Measurements from ENCODE around the gene TNFSF12.

The TNFSF12 gene

GRCh38 chr17:7606280-7606679, 57.4 kb downstream of the TNFSF12 start:
- H3K9me3 ChIP-seq (replicated peaks; ENCODE audit: insufficient read depth, low read length) = no peaks in the 10 kb centered on the region
- no peak overlapping the region for H3K4me3 ChIP-seq (ENCODE audit: low read length)
- H3K9ac ChIP-seq (ENCODE audit: low read length) = no peak overlapping the region
- no peak for DNase-seq
- H3F3A ChIP-seq (ENCODE audit: insufficient read depth, low read length) = no peaks in the 10 kb centered on the region
- no peaks in the 10 kb centered on the region for H3K9me2 ChIP-seq (replicated peaks; ENCODE audit: insufficient read depth, low read length)
- H3K36me3 ChIP-seq (replicated peaks; ENCODE audit: insufficient read depth, low read length) = peaks cover 4% of the 10 kb centered on the region
- H4K20me1 ChIP-seq (ENCODE audit: insufficient read depth, low read length) = no peaks in the 10 kb centered on the region
- H2AFZ ChIP-seq (ENCODE audit: low read length) = no peak overlapping the region
- no peaks in the 10 kb centered on the region for H3K4me1 ChIP-seq (ENCODE audit: low read length)
- peaks cover 24% of the 10 kb centered on the region for H3K79me2 ChIP-seq (ENCODE audit: low read length)
- H3K4me2 ChIP-seq (ENCODE audit: low read depth, low read length) = no peak overlapping the region
- no peaks in the 10 kb centered on the region for H3K27me3 ChIP-seq (replicated peaks; ENCODE audit: insufficient read depth, low read length)
- H3K27ac ChIP-seq (ENCODE audit: low read length) = no peak overlapping the region
- no peak for TF ChIP-seq EZH2 (optimal IDR thresholded peaks at IDR 0.05; ENCODE audit: low read depth, low read length)
